ENCODE measurements around the gene CBX7.

DNA sequence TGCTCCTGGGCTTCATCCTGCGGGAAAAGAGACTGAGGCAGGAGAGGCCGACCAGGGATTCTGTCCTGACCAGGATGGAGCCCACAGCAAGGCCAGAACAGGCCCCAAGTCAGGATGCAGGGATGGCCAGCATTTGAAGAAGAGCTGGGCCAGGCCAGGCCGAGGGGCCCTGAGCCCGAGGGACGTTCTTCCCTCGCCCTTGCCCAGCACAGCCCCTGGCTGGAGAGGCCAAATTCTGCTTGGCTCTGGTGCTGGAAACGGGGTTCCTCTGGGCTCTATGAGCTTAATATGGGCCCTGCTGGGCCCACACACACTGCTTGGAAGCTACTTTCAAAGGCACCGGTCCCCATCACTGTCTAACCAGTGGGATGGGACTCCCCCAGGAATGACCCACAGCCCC is 67.8 kb downstream of the CBX7 start:
- no peak for TF ChIP-seq RAD21 (IDR thresholded peaks at IDR 0.05; ENCODE audit: low read depth)
- no peak for TF ChIP-seq ZBTB7A (IDR thresholded peaks at IDR 0.05; ENCODE audit: low read depth)
- TF ChIP-seq CEBPB (IDR thresholded peaks at IDR 0.05), result no peak
- TF ChIP-seq EP300 (IDR thresholded peaks at IDR 0.05; ENCODE audit: borderline replicate concordance), result no peak
- TF ChIP-seq NFIC (IDR thresholded peaks at IDR 0.05), result no peak
- no peak for TF ChIP-seq TAF1 (IDR thresholded peaks at IDR 0.05; ENCODE audit: low read depth)
- TF ChIP-seq, protein P1, sequence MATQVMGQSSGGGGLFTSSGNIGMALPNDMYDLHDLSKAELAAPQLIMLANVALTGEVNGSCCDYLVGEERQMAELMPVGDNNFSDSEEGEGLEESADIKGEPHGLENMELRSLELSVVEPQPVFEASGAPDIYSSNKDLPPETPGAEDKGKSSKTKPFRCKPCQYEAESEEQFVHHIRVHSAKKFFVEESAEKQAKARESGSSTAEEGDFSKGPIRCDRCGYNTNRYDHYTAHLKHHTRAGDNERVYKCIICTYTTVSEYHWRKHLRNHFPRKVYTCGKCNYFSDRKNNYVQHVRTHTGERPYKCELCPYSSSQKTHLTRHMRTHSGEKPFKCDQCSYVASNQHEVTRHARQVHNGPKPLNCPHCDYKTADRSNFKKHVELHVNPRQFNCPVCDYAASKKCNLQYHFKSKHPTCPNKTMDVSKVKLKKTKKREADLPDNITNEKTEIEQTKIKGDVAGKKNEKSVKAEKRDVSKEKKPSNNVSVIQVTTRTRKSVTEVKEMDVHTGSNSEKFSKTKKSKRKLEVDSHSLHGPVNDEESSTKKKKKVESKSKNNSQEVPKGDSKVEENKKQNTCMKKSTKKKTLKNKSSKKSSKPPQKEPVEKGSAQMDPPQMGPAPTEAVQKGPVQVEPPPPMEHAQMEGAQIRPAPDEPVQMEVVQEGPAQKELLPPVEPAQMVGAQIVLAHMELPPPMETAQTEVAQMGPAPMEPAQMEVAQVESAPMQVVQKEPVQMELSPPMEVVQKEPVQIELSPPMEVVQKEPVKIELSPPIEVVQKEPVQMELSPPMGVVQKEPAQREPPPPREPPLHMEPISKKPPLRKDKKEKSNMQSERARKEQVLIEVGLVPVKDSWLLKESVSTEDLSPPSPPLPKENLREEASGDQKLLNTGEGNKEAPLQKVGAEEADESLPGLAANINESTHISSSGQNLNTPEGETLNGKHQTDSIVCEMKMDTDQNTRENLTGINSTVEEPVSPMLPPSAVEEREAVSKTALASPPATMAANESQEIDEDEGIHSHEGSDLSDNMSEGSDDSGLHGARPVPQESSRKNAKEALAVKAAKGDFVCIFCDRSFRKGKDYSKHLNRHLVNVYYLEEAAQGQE (IDR thresholded peaks at IDR 0.05; ENCODE audit: low read depth), result no peak
- TF ChIP-seq, protein P2, sequence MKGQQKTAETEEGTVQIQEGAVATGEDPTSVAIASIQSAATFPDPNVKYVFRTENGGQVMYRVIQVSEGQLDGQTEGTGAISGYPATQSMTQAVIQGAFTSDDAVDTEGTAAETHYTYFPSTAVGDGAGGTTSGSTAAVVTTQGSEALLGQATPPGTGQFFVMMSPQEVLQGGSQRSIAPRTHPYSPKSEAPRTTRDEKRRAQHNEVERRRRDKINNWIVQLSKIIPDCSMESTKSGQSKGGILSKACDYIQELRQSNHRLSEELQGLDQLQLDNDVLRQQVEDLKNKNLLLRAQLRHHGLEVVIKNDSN (IDR thresholded peaks at IDR 0.05), result no peak
- no peak for TF ChIP-seq FOXM1 (IDR thresholded peaks at IDR 0.05; ENCODE audit: borderline replicate concordance, low read depth)
- TF ChIP-seq CREB1 (IDR thresholded peaks at IDR 0.05; ENCODE audit: low read depth), result no peak
- TF ChIP-seq EGR1 (IDR thresholded peaks at IDR 0.05), result no peak
- TF ChIP-seq, protein P3, sequence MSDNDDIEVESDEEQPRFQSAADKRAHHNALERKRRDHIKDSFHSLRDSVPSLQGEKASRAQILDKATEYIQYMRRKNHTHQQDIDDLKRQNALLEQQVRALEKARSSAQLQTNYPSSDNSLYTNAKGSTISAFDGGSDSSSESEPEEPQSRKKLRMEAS (IDR thresholded peaks at IDR 0.05), result no peak

Data from Ishikawa (cell line).